Pancreas (tissue), 10 donors: ENCODE data around the gene KRTAP5-10. TPM values are rescaled to one million over a fixed set of nuclear protein-coding genes. Genes with fewer than 3 reads are reported as not detected.
"Not testable (repeated sequence)": the region's sequence is repeated elsewhere in the genome, so short reads cannot be mapped to it uniquely, and the experiment has no call there.

Source experiments
- ATAC-seq, 4 donors: fragments of 200-7000 bp; cut with Tn5 transposase; one replicate each; pipeline versions ENCODE4 v1.8.0 to v1.9.1; 2020; ENCODE audit warnings: mild to moderate bottlenecking in 4 of 4, moderate library complexity in 4 of 4
- DNase-seq, 6 donors: peaks; one replicate each; pipeline ENCODE4 v3.0.0-alpha.2; 2020
- FAIRE-seq: peaks from 2 replicates; lab custom pipeline; 2012; peaks lifted over from hg19 to GRCh38; lab: Jason Lieb, UNC
- H3K27ac ChIP-seq, 4 donors: fragments of 200-600 bp; sonication (generic); 1 replicate in 3 of 4; 2 replicates in 1 of 4; pipeline versions ENCODE4 v1.5.0 to v1.8.0; 2020
- H3K27me3 ChIP-seq, 4 donors: fragments of 200-600 bp; one replicate each; pipeline ENCODE4 v1.8.0; 2021
- H3K36me3 ChIP-seq, 3 donors: fragments of 200-600 bp; sonication (generic) in 1 of 3; one replicate each; pipeline versions ENCODE4 v1.5.0 to v1.8.0; 2020 to 2021
- H3K4me1 ChIP-seq, 3 donors: fragments of 200-600 bp; one replicate each; pipeline ENCODE4 v1.8.0; 2021
- H3K4me3 ChIP-seq, 4 donors: fragments of 200-600 bp; sonication (generic) in 2 of 4; one replicate each; pipeline versions ENCODE4 v1.5.0 to v1.8.0; 2020 to 2021
- H3K9me3 ChIP-seq, 4 donors: fragments of 200-600 bp; one replicate each; pipeline ENCODE4 v1.8.0; 2021
- CTCF ChIP-seq, 4 donors: fragments of 200-600 bp; sonication (generic) in 3 of 4; IDR thresholded peaks; one replicate each; pipeline versions ENCODE4 v1.5.0 to v1.8.0; 2021; ENCODE audit warnings: antibody characterized with exemption in 4 of 4
- WGBS, 2 donors: extraction: QIAGEN DNeasy Blood & Tissue Kit; methylation state at CpG; one replicate each; pipeline ENCODE4 v1.1.7; 2013; 5-methylcytosine and 5-hydroxymethylcytosine counted together
- intact Hi-C, 3 donors: fragments of 100-400 bp; cut with DNase I; formaldehyde crosslinking; loops; one replicate each; pipeline versions ENCODE4 v1.11.1 to v1.14.2; 2022
- polyA plus RNA-seq, 2 donors: library from polyadenylated mRNA; stranded (reverse); fragments of 200-250 nt; gene quantifications; one replicate each; pipeline ENCODE4 v1.2.3, GENCODE V29; 2013
- total RNA-seq, 6 donors: library from RNA; stranded (reverse); fragmentation: NEBNext Ultra II Directional in 4 of 6; extraction: Animal tissue kit (Norgen Biotek cat#: 25700) in 4 of 6; gene quantifications; one replicate each; pipeline versions ENCODE4 v1.2.1 to v1.2.4, GENCODE V29; 2021 to 2023
- donor health status: healthy with polysubstance abuse.
- donor health status: DM: no; HTN: no; CAD: no; lungs with moderate emphysema.
- donor health status: DM: no; HTN: no; CAD: no.
- donor health status: control.
- donor health status: control.
- donor health status: Bipolar disorder and iron deficiency.
- donor health status: DM: yes; HTN: yes; CAD: no.
- donor health status: DM: no; HTN: no; CAD: no.
- donor health status: DM: no; HTN: no; CAD: no.
- donor health status: DM: yes; HTN: yes; CAD: no.

KRTAP5-10 gene
- total and polyA plus RNA-seq, 8 donors: 0.24 to 0.53 (median 0.31) TPM; not detected in 5

- DNase-seq: no peak
- FAIRE-seq: no peak
- WGBS, 2 donors: 70 to 77% methylated on average over 8 of the region's 8 CpGs
- Histone ChIP-seq H3K27me3 (no peaks in the 10 kb centered on the region), H3K27ac (no peak overlapping the region), H3K4me1 (no peaks in the 10 kb centered on the region), H3K36me3 (no peaks in the 10 kb centered on the region), H3K9me3 (no peaks in the 10 kb centered on the region), H3K4me3 (no peak overlapping the region)
- no peak for TF ChIP-seq CTCF (IDR thresholded peaks at IDR 0.05)
- peak in 3 of 4 donors; percentile 26 to 30 (median 26) for ATAC-seq
- intact Hi-C loops: no loop called here
Measured at GRCh38 chr11:71568704-71569349, 3.5 kb downstream of the KRTAP5-10 start.

GRCh38 chr11:71571101-71571850 lies 5.9 kb downstream of the KRTAP5-10 start:
- H3K27ac ChIP-seq, H3K9me3 ChIP-seq, H3K4me1 ChIP-seq, H3K27me3 ChIP-seq, DNase-seq, FAIRE-seq, ATAC-seq, H3K36me3 ChIP-seq, intact Hi-C loops, H3K4me3 ChIP-seq: not testable (repeated sequence)
- 84 to 88% methylated on average over 36 of the region's 39 CpGs for WGBS, 2 donors

DNA sequence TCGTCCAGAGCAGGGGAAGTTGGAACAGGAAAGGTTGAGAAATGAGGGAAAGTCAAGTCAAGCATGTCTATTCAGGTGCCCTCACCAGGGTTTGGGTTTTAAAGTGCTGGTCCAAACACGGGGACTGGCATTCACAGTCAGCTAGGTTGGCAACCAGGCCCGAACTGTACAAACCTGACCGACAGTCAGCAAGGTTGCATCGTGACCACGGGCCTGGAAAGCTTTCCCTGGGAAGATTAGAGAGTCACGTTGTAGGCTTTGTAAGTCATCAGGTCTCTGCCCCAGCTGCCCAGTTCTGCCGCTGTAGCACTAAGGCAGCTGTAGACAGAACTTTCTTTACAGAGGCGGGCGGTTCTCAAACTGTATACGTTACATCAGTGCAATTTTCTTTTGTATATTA lies 7.4 kb downstream of the KRTAP5-10 start:
- Histone ChIP-seq H3K4me3 (no peak overlapping the region), H3K4me1 (no peaks in the 10 kb centered on the region), H3K27ac (no peak overlapping the region), H3K9me3 (no peaks in the 10 kb centered on the region), H3K27me3 (no peaks in the 10 kb centered on the region), H3K36me3 (no peaks in the 10 kb centered on the region)
- ATAC-seq (no peak), FAIRE-seq (no peak), DNase-seq (no peak)
- WGBS, 2 donors: 84 to 87% methylated on average over 11 of the region's 11 CpGs
- intact Hi-C loops: no loop called here
- TF ChIP-seq CTCF (IDR thresholded peaks at IDR 0.05): no peak

DNA sequence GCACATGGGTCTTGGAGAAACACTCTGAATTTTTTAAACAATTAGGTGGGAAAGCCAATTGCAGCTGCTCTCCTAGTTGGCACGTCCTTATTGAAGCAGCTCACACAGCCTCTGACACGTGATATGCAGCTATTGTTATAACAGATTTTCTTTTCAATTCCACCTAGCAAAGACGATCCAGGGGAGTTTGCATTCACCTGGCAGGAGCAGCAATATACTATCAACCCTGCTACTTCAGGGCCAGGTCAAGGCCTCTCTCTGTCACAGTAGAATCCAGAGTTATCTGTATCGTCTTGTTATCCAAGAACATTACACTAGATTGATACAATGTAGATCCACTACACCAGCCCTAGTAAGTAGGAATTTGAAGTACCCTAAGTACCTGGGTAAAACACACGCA lies 9.1 kb downstream of the KRTAP5-10 start:
- TF ChIP-seq CTCF (IDR thresholded peaks at IDR 0.05): no peak
- no peaks in the 10 kb centered on the region for H3K4me1 ChIP-seq
- 63 to 66% methylated on average over 5 of the region's 5 CpGs for WGBS, 2 donors
- no peak overlapping the region for H3K4me3 ChIP-seq
- intact Hi-C loops: no loop called here
- H3K27me3 ChIP-seq: no peaks in the 10 kb centered on the region
- DNase-seq (no peak), ATAC-seq (no peak), FAIRE-seq (no peak)
- no peaks in the 10 kb centered on the region for H3K9me3 ChIP-seq
- H3K27ac ChIP-seq: no peak overlapping the region
- H3K36me3 ChIP-seq: no peaks in the 10 kb centered on the region

DNA sequence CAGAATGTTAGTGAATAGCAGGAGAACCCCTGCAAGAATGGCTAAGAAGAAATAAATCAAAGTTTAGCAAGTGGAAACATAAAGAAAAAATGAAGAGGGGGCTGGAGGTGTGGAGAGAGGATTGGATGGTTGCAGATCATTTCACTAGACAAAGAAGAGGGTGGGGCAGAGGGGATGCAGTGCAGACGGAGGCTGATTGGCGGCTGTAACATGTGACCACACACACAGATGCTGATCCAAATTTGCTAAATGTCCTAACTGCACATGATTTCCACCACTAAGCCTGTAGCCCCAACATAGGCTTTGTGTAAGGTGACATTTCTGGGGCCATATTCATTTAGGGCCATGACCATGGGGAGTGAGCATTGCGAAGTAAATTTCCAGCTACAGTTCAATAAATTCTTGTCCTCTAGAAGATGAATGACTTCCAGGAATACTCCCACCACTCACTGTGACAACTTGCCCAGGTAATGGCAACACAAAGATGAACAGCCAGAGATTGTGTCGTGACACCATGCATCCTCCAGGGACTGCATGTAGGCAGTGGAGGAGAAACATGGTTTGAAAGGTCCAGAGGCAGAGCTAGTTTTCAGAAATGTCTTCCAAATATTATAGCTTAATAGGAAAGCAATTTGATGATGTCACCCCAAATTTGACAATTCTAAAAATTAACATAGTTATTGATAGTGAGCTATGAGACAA lies 10.5 kb downstream of the KRTAP5-10 start:
- Histone ChIP-seq H3K27me3 (no peaks in the 10 kb centered on the region), H3K27ac (no peak overlapping the region), H3K9me3 (no peaks in the 10 kb centered on the region), H3K4me3 (no peak overlapping the region), H3K36me3 (no peaks in the 10 kb centered on the region), H3K4me1 (no peaks in the 10 kb centered on the region)
- DNase-seq: no peak
- no peak for ATAC-seq
- FAIRE-seq: no peak
- TF ChIP-seq CTCF (IDR thresholded peaks at IDR 0.05): no peak
- intact Hi-C loops: no loop called here
- WGBS, 2 donors: 83 to 92% methylated on average over 4 of the region's 4 CpGs

DNA sequence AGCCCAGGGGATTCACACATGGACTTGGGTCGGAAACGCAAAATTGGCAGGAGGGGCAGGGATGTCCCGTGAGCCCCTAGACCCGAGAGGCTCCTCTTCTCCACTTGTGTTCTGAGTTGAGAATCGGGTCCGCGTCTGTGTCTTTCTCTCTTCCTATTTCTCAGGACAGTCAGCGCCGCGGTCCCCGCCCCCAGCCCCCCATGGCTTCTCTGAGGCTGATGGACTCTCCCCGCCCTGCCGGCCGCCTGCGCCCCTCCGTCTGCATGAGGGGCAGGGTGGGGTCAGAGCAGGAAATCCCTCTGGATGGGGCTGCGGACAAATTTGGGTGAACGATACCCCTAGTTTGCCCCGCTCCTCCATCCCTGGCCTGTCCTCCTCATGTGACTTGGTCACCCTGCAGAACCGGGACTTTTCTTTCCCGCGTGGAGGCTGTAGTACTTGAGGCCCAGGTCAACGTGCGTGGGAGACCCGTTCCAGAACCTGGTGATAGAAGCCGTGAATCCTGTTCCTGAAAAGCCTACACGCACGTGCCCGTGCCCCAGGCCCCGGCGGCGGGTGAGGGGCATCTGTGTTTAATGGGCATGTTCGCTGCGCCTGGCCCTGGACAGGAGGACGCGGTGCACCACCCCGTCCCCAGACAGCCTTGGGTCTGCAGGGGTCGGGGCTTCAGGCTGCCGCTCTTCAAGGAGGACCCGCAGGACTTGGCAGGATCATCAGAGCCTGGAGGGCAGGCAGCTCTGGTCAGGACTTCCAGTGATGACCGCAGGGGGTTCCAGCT lies 11.5 kb downstream of the KRTAP5-10 start:
- H3K9me3 ChIP-seq, FAIRE-seq, intact Hi-C loops, H3K4me3 ChIP-seq, ATAC-seq, H3K36me3 ChIP-seq, H3K4me1 ChIP-seq, H3K27ac ChIP-seq, H3K27me3 ChIP-seq, DNase-seq: not testable (repeated sequence)
- WGBS, 2 donors: 85 to 90% methylated on average over 34 to 38 of the region's 41 CpGs
